ENCODE measurements around the gene DAAM1.

DNA sequence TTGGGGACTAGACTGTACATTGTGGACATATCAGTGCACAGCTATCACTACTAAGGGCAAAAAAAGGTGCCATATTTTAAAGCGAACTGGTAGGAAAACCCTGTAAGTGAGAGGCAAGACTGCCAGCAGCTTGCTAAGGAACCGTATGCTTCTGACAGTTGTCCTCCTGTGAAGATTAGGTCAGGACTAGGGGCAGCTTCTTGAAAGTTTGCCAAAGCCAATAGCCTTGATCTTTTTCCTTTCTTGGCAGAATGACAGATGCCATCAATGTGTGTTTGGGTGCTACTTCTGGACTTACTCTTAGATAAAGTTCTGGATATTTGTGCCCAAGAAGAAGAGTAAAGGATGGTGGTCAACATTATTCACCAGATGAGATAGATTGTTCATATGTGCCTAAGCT lies 7.4 kb downstream of the DAAM1 start:
- TF ChIP-seq, protein P1, sequence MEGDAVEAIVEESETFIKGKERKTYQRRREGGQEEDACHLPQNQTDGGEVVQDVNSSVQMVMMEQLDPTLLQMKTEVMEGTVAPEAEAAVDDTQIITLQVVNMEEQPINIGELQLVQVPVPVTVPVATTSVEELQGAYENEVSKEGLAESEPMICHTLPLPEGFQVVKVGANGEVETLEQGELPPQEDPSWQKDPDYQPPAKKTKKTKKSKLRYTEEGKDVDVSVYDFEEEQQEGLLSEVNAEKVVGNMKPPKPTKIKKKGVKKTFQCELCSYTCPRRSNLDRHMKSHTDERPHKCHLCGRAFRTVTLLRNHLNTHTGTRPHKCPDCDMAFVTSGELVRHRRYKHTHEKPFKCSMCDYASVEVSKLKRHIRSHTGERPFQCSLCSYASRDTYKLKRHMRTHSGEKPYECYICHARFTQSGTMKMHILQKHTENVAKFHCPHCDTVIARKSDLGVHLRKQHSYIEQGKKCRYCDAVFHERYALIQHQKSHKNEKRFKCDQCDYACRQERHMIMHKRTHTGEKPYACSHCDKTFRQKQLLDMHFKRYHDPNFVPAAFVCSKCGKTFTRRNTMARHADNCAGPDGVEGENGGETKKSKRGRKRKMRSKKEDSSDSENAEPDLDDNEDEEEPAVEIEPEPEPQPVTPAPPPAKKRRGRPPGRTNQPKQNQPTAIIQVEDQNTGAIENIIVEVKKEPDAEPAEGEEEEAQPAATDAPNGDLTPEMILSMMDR (conservative IDR thresholded peaks at IDR 0.05 in 1 of 2, IDR thresholded peaks at IDR 0.05 in 1 of 2; ENCODE audit: extremely low read depth in 1 of 2, insufficient read depth in 1 of 2, low read depth in 1 of 2, low read length in 2 of 2): no peak
- TF ChIP-seq EZH2 (IDR thresholded peaks at IDR 0.05; ENCODE audit: borderline replicate concordance, low read length): no peak
